ENCODE data around the gene PGGHG.
"Not testable (repeated sequence)": the region's sequence is repeated elsewhere in the genome, so short reads cannot be mapped to it uniquely, and the experiment has no call there.

PGGHG gene

GRCh38 chr11:316031-316701 is 27.2 kb downstream of the PGGHG start:
- DNase-seq = no peak

- no peak for DNase-seq
Observed at GRCh38 chr11:316891-317301, 28.0 kb downstream of the PGGHG start.

GRCh38 chr11:317668-318404 is 28.9 kb downstream of the PGGHG start:
- not testable (repeated sequence) for DNase-seq

- not testable (repeated sequence) for DNase-seq
Observed at GRCh38 chr11:318405-319120, 29.6 kb downstream of the PGGHG start.

DNA sequence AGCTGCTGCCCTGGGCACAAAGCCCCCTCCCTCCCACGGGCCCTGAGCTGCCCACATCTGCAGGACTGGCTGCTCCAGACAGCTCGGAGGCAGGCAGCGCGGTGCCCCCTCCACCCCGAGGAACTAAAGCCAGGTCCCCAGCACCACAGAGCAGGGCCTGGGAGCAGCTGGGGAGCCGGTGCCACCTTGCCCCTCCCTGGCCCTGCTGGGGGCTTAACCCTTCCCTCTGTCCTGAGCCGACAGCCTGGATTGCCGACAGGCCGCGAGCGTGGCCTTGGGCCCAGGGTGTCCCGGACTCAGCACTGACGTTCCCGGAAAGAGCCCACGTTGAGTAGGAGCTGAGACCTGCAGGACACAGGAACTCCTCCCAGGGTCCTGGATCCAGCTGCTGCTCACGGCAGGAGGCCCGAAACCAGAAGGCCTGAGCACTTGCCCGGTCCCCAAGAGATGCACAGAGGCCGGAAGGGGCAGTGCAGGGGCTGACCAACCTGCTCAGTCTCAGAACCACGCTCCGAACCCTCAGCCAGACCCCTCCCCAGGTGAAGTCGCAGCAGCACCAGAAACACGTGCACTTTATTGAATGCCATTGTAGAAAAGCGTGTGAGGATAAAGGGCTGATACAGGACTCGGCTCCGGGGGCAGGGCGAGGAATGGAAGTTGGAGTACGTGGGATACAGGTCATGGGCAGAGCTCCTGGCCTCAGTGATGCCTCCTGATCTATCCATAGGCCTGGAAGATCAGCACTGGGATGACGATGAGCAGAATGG is 30.4 kb downstream of the PGGHG start:
- not testable (repeated sequence) for DNase-seq

- DNase-seq = not testable (repeated sequence)
Observed at GRCh38 chr11:319888-320273, 31.0 kb downstream of the PGGHG start.

GRCh38 chr11:324156-324555 is 35.2 kb downstream of the PGGHG start:
- DNase-seq = no peak

GRCh38 chr11:324593-325517 is 35.9 kb downstream of the PGGHG start:
- not testable (repeated sequence) for DNase-seq

DNA sequence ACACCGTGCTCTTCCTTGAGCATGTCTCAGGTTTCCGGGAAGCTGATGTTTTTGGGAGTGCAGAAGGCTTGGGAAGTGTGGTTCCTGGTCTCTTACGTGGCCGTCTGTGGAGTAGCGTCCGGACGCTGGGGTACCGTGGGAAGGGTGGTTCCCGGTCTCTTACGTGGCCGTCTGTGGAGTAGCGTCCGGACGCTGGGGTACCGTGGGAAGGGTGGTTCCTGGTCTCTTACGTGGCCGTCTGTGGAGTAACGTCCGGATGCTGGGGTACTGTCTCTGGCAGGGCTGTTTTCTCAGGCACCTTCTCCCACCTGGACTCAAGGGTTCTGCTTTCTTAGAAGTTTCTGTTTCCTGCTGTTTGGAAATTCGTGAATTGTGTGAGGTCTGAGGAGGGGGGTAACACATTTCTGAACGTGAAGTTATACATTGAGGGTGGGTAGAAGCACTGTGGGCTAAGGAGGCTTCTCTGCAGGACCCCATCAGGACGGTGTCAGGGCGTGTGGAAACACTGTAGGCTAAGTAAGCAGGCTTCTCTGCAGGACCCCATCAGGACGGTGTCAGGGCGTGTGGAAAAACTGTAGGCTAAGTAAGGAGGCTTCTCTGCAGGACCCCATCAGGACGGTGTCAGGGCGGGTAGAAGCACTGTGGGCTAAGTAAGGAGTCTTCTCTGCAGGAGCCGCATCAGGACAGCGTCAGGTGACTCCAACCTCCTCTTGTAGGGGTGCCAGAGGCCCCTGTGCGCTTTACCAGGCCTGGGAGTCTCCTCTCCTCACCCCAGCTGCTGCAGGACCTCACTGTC is 37.1 kb downstream of the PGGHG start:
- no peak for DNase-seq

DNA sequence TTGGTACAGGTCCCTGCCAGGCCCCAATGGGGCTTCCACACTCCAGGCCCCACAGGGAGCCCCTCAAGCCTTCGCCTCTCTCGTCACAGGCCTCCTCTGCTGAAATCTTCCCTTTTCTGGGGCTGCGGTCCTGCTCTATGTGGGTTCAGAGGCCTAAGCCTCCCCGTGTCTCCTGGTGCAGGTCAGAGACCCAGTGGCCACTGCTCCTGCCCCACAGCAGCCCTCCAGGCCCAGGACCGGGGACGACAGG is 37.6 kb downstream of the PGGHG start:
- DNase-seq = no peak

- no peak for DNase-seq
Observed at GRCh38 chr11:326842-327580, 38.1 kb downstream of the PGGHG start.

DNA sequence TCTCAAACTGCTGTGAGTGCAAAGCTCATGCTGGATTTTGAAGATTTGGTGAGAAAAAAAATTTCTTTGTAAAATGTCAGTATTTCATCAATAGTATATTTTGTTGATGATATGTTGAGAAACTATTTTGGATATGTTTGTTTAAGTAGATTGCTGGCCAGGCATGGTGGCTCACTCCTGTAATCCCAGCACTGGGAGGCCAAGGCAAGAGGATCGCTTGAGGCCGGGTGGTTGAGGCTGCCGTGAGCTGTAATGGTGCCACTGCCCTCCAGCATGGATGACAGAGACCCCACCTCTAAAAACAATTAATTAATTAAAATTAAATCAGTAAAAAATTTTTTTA is 38.6 kb downstream of the PGGHG start:
- DNase-seq = no peak

- no peak for DNase-seq
Observed at GRCh38 chr11:328012-328411, 39.1 kb downstream of the PGGHG start.

DNA sequence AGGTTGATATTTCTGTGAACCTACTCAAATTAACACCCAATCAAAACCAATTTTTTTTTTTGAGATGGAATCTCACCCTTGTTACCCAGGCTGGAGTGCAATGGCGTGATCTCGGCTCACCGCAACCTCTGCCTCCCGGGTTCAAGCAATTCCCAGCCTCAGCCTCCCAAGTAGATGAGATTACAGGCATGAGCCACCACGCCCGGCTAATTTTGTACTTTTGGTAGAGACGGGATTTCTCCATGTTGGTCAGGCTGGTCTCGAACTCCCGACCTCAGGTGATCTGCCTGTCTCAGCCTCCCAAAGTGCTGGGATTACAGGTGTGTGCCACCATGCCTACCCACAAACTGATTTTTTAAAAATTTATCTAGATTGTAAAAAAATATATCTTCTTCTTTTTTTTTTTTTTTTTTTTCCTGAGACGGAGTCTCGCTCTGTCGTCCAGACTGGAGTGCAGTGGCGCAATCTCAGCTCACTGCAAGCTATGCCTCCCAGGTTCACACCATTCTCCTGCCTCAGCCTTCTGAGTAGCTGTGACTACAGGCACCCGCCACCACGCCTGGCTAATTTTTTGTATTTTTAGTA is 39.7 kb downstream of the PGGHG start:
- not testable (repeated sequence) for DNase-seq

GRCh38 chr11:329886-330253 is 40.9 kb downstream of the PGGHG start:
- DNase-seq = no peak

GRCh38 chr11:330307-330693 is 41.4 kb downstream of the PGGHG start:
- no peak for DNase-seq

DNA sequence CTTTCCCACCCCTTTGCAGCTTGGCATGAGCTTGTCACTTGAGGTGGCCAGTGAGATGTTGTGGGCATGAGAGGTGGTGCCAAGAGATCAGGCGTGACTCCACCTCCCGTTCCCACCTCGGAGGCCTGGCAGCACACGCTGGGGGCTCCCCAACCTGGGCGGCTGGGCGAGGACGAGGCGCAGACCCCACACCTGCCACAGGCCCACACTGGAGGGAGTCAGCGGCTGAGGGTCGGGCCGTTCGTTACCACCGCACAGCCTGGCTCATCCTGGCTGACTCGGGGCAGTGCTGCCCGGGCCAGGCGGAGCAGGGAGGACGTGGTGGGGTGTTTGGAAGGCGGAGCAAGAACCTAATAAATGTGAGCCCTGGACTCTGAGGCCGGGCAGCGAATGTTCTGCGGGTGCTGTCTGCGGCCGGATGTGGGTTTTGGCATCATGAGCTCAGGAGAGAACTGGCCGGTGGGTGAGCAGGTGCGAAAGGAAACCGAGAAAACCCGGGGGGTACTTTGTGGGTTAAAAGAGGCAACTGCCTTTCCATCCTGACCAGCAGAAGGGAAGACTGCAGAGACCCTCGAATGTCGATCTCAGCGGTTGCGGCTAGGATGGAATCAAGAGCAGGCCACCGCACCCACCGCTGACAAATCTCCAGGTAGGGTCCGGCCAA is 41.9 kb downstream of the PGGHG start:
- no peak for DNase-seq

DNA sequence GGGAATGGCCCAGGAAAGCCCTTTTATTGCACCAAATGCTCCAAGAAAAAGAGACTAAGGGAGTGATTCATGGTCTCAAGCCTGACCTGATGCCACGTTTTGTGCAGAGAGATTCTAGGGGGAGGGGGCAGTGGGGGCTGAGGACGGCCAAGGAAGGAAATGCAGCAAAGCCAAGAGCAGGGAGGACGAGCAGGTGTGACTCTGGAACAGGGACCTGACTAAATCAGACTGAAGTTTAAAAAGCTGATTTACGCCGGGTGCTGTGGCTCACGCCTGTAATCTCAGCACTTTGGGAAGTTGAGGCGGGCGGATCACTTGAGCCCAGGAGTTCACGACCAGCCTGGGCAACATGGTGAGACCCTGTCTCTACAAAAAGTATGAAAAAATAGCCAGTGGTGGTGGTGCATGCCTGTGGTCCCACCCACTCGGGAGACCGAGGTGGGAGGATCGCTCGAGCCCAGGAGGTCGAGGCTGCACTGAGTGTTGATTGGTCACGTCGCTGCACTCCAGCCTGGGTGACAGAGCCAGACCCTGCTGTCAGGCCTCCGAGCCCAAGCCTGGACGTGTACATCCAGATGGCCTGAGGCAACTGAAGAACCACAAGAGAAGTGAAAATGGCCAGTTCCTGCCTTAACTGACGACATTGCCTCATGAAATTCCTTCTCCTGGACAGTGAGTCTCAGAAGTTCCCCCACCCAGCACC is 42.6 kb downstream of the PGGHG start:
- no peak for DNase-seq

Measured in NCI-H774 (cell line).